SK-N-SH treated with all-trans-retinoic acid at 6 μM for 48 hours (cell line): ENCODE measurements around the gene KCNK3.

ENCODE experiments used
- ARNTL ChIP-seq: fragments of 450-650 bp; formaldehyde crosslinking; IDR thresholded peaks from 2 replicates; pipeline ENCODE4 v1.5.0; 2020; ENCODE audit warnings: low read depth, mild to moderate bottlenecking, moderate library complexity, borderline replicate concordance
- CREB5 ChIP-seq: fragments of 250-450 bp; sonication (Bioruptor Pico); IDR thresholded peaks from 2 replicates; pipeline ENCODE4 v1.5.1; 2020; ENCODE audit warnings: low read depth, mild to moderate bottlenecking, moderate library complexity
- CSRNP3 ChIP-seq: fragments of 250-450 bp; sonication (Bioruptor Pico); IDR thresholded peaks from 2 replicates; pipeline ENCODE4 v1.5.1; 2021; ENCODE audit warnings: mild to moderate bottlenecking, moderate library complexity
- ESRRG ChIP-seq: fragments of 250-450 bp; sonication (Bioruptor Pico); IDR thresholded peaks from 2 replicates; pipeline ENCODE4 v1.6.1; 2021; ENCODE audit warnings: mild to moderate bottlenecking
- OSR1 ChIP-seq: fragments of 250-450 bp; sonication (Bioruptor Pico); IDR thresholded peaks from 2 replicates; pipeline ENCODE4 v1.8.0; 2022; ENCODE audit warnings: moderate library complexity, mild to moderate bottlenecking, inconsistent platforms
- PATZ1 ChIP-seq: fragments of 250-450 bp; sonication (Bioruptor Pico); IDR thresholded peaks from 2 replicates; pipeline ENCODE4 v1.8.0; 2020; ENCODE audit warnings: mild to moderate bottlenecking, moderate library complexity, borderline replicate concordance
- RARB ChIP-seq: fragments of 250-450 bp; sonication (Bioruptor Pico); IDR thresholded peaks from 2 replicates; pipeline ENCODE4 v1.8.0; 2021; ENCODE audit warnings: mild to moderate bottlenecking, moderate library complexity
- TOX ChIP-seq: fragments of 250-450 bp; sonication (Bioruptor Pico); IDR thresholded peaks from 2 replicates; pipeline ENCODE4 v1.8.0; 2021; ENCODE audit warnings: mild to moderate bottlenecking, moderate library complexity, borderline replicate concordance
- ZC3H10 ChIP-seq: fragments of 250-450 bp; sonication (Bioruptor Pico); IDR thresholded peaks from 2 replicates; pipeline ENCODE4 v1.5.1; 2021; ENCODE audit warnings: mild to moderate bottlenecking, moderate library complexity
- ZFP3 ChIP-seq: fragments of 250-450 bp; sonication (Bioruptor Pico); IDR thresholded peaks from 2 replicates; pipeline ENCODE4 v1.5.0; 2020; ENCODE audit warnings: mild to moderate bottlenecking, moderate library complexity
- ZFP30 ChIP-seq: fragments of 450-650 bp; formaldehyde crosslinking; IDR thresholded peaks from 2 replicates; pipeline ENCODE4 v1.5.0; 2022; ENCODE audit warnings: mild to moderate bottlenecking, moderate library complexity
- ZNF8 ChIP-seq: fragments of 450-650 bp; formaldehyde crosslinking; IDR thresholded peaks from 2 replicates; pipeline ENCODE4 v1.5.0; 2020; ENCODE audit warnings: mild to moderate bottlenecking, moderate library complexity

- no peak for TF ChIP-seq RARB (CRISPR knock-in tag)
- TF ChIP-seq CSRNP3 (CRISPR knock-in tag), result no peak
- TF ChIP-seq ARNTL (CRISPR knock-in tag), result no peak
- no peak for TF ChIP-seq ESRRG (CRISPR knock-in tag)
- no peak for TF ChIP-seq OSR1
- TF ChIP-seq TOX, result no peak
- no peak for TF ChIP-seq ZFP3 (CRISPR knock-in tag)
- no peak for TF ChIP-seq ZNF8
- no peak for TF ChIP-seq ZFP30 (CRISPR knock-in tag)
- no peak for TF ChIP-seq ZC3H10 (CRISPR knock-in tag)
- TF ChIP-seq PATZ1 (CRISPR knock-in tag), result no peak
- TF ChIP-seq CREB5, result no peak
Observed at GRCh38 chr2:26700078-26700477, 7.6 kb downstream of the KCNK3 start.
